PC-9 (cell line): Measurements from ENCODE around the gene CHD5. TPM values are rescaled to one million over a fixed set of nuclear protein-coding genes. Genes with fewer than 3 reads are reported as not detected.
"Not testable (repeated sequence)": the region's sequence is repeated elsewhere in the genome, so short reads cannot be mapped to it uniquely, and the experiment has no call there.

Experiments
- BruUV-seq: library from RNA; stranded (reverse); fragments of 400-500 nt; replicated peaks from 2 replicates; lab custom pipeline; 2021; lab: Mats Ljungman, UMichigan
- CTCF ChIA-PET: fragments of 300-600 bp; sonication (Branson Sonifier 250); formaldehyde crosslinking; loops from one replicate; lab custom pipeline; 2022; ENCODE audit warnings: antibody characterized with exemption; lab: Charles Lee
- POLR2A ChIA-PET: fragments of 300-600 bp; sonication (Branson Sonifier 250); formaldehyde crosslinking; loops from one replicate; lab custom pipeline; 2022; ENCODE audit warnings: antibody characterized with exemption; ENCODE audit not compliant: unreplicated experiment; lab: Charles Lee
- DNase-seq, 2 experiments: peaks; one replicate each; pipeline versions ENCODE4 v3.0.0 to v3.0.0-alpha.2; 2015 to 2022; ENCODE audit warnings: mixed read lengths in 1 of 2
- H2AFZ ChIP-seq: fragments of 200-600 bp; sonication (generic); 2 replicates; pipeline ENCODE4 v1.8.1; 2017; ENCODE audit warnings: antibody characterized with exemption
- H3F3A ChIP-seq: fragments of 200-600 bp; sonication (generic); 2 replicates; pipeline ENCODE4 v1.8.1; 2017; ENCODE audit warnings: antibody characterized with exemption, mild to moderate bottlenecking, low read depth; ENCODE audit not compliant: insufficient read depth
- H3K27ac ChIP-seq: fragments of 200-600 bp; sonication (generic); 2 replicates; pipeline ENCODE4 v1.6.1; 2016; ENCODE audit warnings: mixed run types
- H3K27me3 ChIP-seq: fragments of 200-600 bp; sonication (generic); 2 replicates; pipeline ENCODE4 v1.6.1; 2016; ENCODE audit warnings: low read depth, mixed run types; ENCODE audit not compliant: insufficient read depth
- H3K36me3 ChIP-seq: fragments of 200-600 bp; sonication (generic); 2 replicates; pipeline ENCODE4 v1.6.1; 2016; ENCODE audit warnings: low read depth, mixed run types
- H3K4me1 ChIP-seq: fragments of 200-600 bp; sonication (generic); replicated peaks from 2 replicates; pipeline ENCODE4 v1.6.1; 2016; ENCODE audit warnings: mixed run types; ENCODE audit not compliant: insufficient read depth
- H3K4me2 ChIP-seq: fragments of 200-600 bp; sonication (generic); 2 replicates; pipeline ENCODE4 v1.6.1; 2017; ENCODE audit warnings: mixed run types
- H3K4me3 ChIP-seq: fragments of 200-600 bp; sonication (generic); 2 replicates; pipeline ENCODE4 v1.6.1; 2016; ENCODE audit warnings: mixed run types
- H3K79me2 ChIP-seq: fragments of 200-600 bp; sonication (generic); 2 replicates; pipeline ENCODE4 v1.6.1; 2017; ENCODE audit warnings: low read depth, mixed run types
- H3K9me2 ChIP-seq: fragments of 200-600 bp; sonication (generic); 2 replicates; pipeline ENCODE4 v1.8.1; 2017; ENCODE audit warnings: mild to moderate bottlenecking; ENCODE audit not compliant: insufficient read depth
- H3K9me3 ChIP-seq: fragments of 200-600 bp; sonication (generic); 2 replicates; pipeline ENCODE4 v1.8.1; 2016; ENCODE audit warnings: low read depth; ENCODE audit not compliant: insufficient read depth
- H4K20me1 ChIP-seq: fragments of 200-600 bp; sonication (generic); 2 replicates; pipeline ENCODE4 v1.8.1; 2017; ENCODE audit not compliant: insufficient read depth
- EZH2 ChIP-seq: fragments of 200-600 bp; sonication (generic); IDR thresholded peaks from 2 replicates; pipeline ENCODE4 v1.8.0; 2017; ENCODE audit warnings: antibody characterized with exemption, low read depth
- intact Hi-C: fragments of 100-400 bp; cut with micrococcal nuclease; formaldehyde crosslinking; loops from one replicate; pipeline ENCODE4 v1.10.0; 2022; ENCODE audit not compliant: unreplicated experiment
- total RNA-seq: library from RNA; stranded (reverse); gene quantifications from 2 replicates; pipeline ENCODE4 v1.2.3, GENCODE V29; 2021
- TF ChIP-seq, protein P1 (sequence below): fragments of 200-600 bp; sonication (generic); conservative IDR thresholded peaks from 2 replicates; pipeline ENCODE4 v1.6.1; 2017; ENCODE audit warnings: mixed run types, antibody characterized with exemption, mild to moderate bottlenecking, moderate library complexity

Gene CHD5
- total RNA-seq, 1 experiment from 2014 or later, result 0.50 TPM

DNA sequence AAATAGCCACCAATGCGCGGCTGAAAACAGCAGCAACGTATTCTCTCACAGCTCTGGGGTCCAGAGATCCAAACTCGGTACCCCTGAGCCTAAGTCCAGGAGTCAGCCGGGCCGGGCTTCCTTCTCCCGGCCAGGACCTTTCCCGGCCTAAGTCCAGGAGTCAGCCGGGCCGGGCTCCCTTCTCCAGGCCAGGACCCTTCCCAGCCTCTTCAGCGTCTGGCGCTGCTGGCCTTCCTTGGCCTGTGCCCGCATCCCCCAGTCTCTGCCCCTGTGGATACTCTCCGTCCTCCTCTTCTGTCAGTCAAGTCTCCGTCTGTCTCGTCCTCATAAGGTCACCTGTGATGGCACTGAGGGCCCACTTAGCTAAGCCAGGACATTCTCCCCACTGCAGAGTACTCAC is 102.2 kb downstream of the CHD5 start:
- no peaks in the 10 kb centered on the region for H4K20me1 ChIP-seq
- BruUV-seq, result no TSS peak
- no peaks in the 10 kb centered on the region for H3K36me3 ChIP-seq
- H3K79me2 ChIP-seq, result no peaks in the 10 kb centered on the region
- H3K27me3 ChIP-seq, result no peaks in the 10 kb centered on the region
- H3K4me3 ChIP-seq, result no peak overlapping the region
- no peak overlapping the region for H2AFZ ChIP-seq
- TF ChIP-seq, protein P1, sequence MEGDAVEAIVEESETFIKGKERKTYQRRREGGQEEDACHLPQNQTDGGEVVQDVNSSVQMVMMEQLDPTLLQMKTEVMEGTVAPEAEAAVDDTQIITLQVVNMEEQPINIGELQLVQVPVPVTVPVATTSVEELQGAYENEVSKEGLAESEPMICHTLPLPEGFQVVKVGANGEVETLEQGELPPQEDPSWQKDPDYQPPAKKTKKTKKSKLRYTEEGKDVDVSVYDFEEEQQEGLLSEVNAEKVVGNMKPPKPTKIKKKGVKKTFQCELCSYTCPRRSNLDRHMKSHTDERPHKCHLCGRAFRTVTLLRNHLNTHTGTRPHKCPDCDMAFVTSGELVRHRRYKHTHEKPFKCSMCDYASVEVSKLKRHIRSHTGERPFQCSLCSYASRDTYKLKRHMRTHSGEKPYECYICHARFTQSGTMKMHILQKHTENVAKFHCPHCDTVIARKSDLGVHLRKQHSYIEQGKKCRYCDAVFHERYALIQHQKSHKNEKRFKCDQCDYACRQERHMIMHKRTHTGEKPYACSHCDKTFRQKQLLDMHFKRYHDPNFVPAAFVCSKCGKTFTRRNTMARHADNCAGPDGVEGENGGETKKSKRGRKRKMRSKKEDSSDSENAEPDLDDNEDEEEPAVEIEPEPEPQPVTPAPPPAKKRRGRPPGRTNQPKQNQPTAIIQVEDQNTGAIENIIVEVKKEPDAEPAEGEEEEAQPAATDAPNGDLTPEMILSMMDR, result no peak
- no peak for TF ChIP-seq EZH2
- intact Hi-C loops, result no loop called here
- DNase-seq, result no peak
- no peaks in the 10 kb centered on the region for H3F3A ChIP-seq
- no peaks in the 10 kb centered on the region for H3K9me3 ChIP-seq
- CTCF ChIA-PET, result no interaction called here
- H3K27ac ChIP-seq, result no peak overlapping the region
- POLR2A ChIA-PET, result no interaction called here
- no peaks in the 10 kb centered on the region for H3K9me2 ChIP-seq
- no peaks in the 10 kb centered on the region for H3K4me1 ChIP-seq
- H3K4me2 ChIP-seq, result no peak overlapping the region

DNA sequence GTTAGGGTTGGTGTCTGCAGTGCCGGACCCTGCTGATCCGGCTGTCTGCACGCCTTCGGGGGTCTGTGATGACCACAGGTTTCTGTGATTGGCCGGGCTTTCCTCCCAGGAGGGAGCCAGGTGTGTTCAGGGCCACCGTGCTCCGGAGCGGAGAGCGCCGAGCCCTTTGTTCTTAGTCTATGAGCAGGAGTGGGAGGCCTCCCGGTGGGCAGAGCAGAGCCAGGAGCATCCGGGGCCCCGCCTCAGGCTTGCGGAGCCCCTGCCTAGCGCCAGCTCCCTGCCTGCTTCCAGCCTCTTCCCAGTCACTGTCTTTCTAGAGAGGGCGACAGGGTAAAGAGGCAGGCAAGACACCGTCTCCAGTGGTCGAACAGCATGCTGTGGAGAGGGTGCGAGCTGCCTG is 102.6 kb downstream of the CHD5 start:
- Histone ChIP-seq H3K79me2 (no peaks in the 10 kb centered on the region), H3K4me2 (no peak overlapping the region), H3K27me3 (no peaks in the 10 kb centered on the region), H4K20me1 (no peaks in the 10 kb centered on the region), H3F3A (no peaks in the 10 kb centered on the region), H2AFZ (no peak overlapping the region), H3K4me3 (no peak overlapping the region), H3K9me2 (no peaks in the 10 kb centered on the region), H3K9me3 (no peaks in the 10 kb centered on the region), H3K27ac (no peak overlapping the region), H3K36me3 (no peaks in the 10 kb centered on the region), H3K4me1 (no peaks in the 10 kb centered on the region)
- DNase-seq, result no peak
- ChIA-PET CTCF (no interaction called here), POLR2A (no interaction called here)
- no TSS peak for BruUV-seq
- TF ChIP-seq, protein P1, result no peak
- no peak for TF ChIP-seq EZH2
- intact Hi-C loops, result no loop called here

DNA sequence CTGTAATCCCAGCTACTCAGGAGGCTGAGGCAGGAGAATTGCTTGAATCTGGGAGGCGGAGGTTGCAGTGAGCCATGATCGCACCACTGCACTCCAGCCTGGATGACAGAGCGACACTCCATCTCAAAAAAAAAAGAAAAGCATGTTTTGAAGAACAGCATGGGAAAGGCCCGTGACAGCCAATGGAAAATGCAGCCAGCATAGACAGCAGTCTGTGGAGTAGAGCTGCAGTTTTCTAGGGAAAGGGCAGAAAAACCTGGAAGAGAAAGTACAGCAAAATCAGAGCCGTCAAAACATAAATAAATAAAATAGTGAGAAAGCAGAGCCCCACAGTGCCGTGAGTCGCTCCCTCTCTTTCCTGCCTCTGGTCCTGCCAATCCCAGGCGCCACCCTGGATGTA is 103.1 kb downstream of the CHD5 start:
- H3K9me3 ChIP-seq, H3K4me3 ChIP-seq, POLR2A ChIA-PET, H3K4me1 ChIP-seq, H3K4me2 ChIP-seq, BruUV-seq, DNase-seq, H3K79me2 ChIP-seq, H3K27ac ChIP-seq, H3K36me3 ChIP-seq, CTCF ChIA-PET, H2AFZ ChIP-seq, H3F3A ChIP-seq, H4K20me1 ChIP-seq, H3K27me3 ChIP-seq, H3K9me2 ChIP-seq, intact Hi-C loops: not testable (repeated sequence)

DNA sequence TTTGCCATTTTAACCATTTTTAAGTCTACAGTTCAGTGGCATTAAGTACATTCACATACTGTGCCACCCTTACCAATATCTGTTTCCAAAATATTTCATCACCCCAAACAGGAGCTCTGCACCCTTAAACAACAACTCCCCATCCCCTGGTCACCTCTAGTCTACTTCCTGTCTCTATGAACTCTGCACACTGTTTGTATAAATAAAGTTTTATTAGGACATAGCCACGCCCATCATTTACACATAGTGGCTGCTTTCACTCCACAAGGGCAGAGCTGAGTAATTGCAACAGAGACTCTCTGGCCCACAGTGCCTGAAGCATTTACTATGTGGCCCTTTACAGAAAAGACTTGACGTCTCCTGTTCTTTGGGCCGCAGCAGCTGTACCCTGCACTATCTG is 104.4 kb downstream of the CHD5 start:
- CTCF ChIA-PET, result no interaction called here
- Histone ChIP-seq H3K27ac (no peak overlapping the region), H3K36me3 (no peaks in the 10 kb centered on the region), H4K20me1 (no peaks in the 10 kb centered on the region), H3K27me3 (no peaks in the 10 kb centered on the region), H3K9me2 (no peaks in the 10 kb centered on the region), H3K4me1 (no peaks in the 10 kb centered on the region), H3K79me2 (no peaks in the 10 kb centered on the region), H3K9me3 (no peaks in the 10 kb centered on the region), H3K4me3 (no peak overlapping the region), H2AFZ (no peak overlapping the region), H3K4me2 (no peak overlapping the region), H3F3A (no peaks in the 10 kb centered on the region)
- no TSS peak for BruUV-seq
- POLR2A ChIA-PET, result no interaction called here
- TF ChIP-seq, protein P1, result no peak
- TF ChIP-seq EZH2, result no peak
- intact Hi-C loops, result no loop called here
- no peak for DNase-seq
